A673 (cell line): ENCODE measurements around the gene SHISA9.

Experiments used
- CTCF ChIP-seq: fragments of 300-800, 200-600 bp; sonication (generic); conservative IDR thresholded peaks from 2 replicates; pipeline ENCODE4 v1.5.1; 2017; ENCODE audit warnings: low read depth, mild to moderate bottlenecking, antibody characterized with exemption, low read length, moderate library complexity, mixed read lengths
- EZH2 ChIP-seq: fragments of 200-600 bp; sonication (generic); IDR thresholded peaks from 2 replicates; pipeline ENCODE4 v1.6.1; 2017; ENCODE audit warnings: borderline replicate concordance, low read depth, mild to moderate bottlenecking, mixed read lengths, antibody characterized with exemption, low read length; ENCODE audit not compliant: poor library complexity, severe bottlenecking

- TF ChIP-seq CTCF (no peak), EZH2 (no peak)
These were observed 162.1 kb downstream of the SHISA9 start for GRCh38 chr16:13063457-13063856.
